AG09309 (cell line): ENCODE measurements around the gene PNISR.

Experiments
- DNase-seq: peaks from one replicate; pipeline ENCODE4 v3.0.0-alpha.2; 2010; ENCODE audit warnings: low read depth
- H3K4me3 ChIP-seq: 2 replicates; pipeline ENCODE4 v1.5.1; 2011; ENCODE audit warnings: mild to moderate bottlenecking, low read depth, low read length, moderate library complexity; ENCODE audit not compliant: control insufficient read depth
- TF ChIP-seq, protein P1 (sequence below): IDR thresholded peaks from 2 replicates; pipeline ENCODE4 v1.5.1; 2011; ENCODE audit warnings: mild to moderate bottlenecking, low read depth, low read length, inconsistent platforms; ENCODE audit not compliant: insufficient read depth, control insufficient read depth; ENCODE audit errors: missing control alignments

The PNISR gene

DNA sequence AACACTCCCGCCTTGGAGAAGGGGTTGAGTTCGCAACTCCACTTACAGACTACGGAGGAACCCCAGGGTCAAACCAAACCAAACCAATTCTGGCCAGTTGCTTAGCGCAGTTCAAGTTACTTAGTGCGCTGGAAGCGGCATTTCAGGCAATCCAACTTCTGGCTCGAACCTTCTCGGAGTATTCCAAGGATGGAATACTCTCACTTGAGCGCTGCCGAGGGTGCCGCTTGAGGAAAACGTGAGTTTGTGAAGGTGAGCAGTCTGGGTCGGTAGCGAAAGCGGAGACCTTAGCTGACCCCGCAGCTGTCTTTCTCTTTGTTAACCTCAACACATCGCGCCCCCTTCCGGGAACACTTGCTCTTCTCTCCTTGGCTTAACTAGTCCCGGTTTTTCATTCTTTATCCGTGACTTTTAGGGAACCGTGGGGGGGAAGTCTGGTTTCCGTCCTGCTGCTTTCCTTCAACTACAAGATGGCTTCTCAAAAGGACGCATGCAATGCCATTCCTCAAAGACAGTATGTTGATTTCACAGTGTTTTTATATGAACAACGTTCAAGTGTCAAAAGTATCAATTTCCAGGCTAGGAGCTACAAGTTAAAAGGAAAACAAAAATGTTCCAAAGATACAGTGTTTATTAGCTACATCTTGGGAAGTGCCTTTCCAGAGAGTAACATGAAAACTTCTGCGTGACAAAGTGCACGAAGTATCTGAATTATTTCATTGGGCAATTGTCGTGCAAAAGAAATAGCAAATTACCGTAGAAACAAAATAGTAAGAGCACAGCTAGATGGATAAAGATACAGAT, 741 bp upstream of the PNISR start:
- peak; percentile 41 for DNase-seq
- peak overlapping the region; percentile 81 for H3K4me3 ChIP-seq
- TF ChIP-seq, protein P1, sequence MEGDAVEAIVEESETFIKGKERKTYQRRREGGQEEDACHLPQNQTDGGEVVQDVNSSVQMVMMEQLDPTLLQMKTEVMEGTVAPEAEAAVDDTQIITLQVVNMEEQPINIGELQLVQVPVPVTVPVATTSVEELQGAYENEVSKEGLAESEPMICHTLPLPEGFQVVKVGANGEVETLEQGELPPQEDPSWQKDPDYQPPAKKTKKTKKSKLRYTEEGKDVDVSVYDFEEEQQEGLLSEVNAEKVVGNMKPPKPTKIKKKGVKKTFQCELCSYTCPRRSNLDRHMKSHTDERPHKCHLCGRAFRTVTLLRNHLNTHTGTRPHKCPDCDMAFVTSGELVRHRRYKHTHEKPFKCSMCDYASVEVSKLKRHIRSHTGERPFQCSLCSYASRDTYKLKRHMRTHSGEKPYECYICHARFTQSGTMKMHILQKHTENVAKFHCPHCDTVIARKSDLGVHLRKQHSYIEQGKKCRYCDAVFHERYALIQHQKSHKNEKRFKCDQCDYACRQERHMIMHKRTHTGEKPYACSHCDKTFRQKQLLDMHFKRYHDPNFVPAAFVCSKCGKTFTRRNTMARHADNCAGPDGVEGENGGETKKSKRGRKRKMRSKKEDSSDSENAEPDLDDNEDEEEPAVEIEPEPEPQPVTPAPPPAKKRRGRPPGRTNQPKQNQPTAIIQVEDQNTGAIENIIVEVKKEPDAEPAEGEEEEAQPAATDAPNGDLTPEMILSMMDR: peak; percentile 52

DNA sequence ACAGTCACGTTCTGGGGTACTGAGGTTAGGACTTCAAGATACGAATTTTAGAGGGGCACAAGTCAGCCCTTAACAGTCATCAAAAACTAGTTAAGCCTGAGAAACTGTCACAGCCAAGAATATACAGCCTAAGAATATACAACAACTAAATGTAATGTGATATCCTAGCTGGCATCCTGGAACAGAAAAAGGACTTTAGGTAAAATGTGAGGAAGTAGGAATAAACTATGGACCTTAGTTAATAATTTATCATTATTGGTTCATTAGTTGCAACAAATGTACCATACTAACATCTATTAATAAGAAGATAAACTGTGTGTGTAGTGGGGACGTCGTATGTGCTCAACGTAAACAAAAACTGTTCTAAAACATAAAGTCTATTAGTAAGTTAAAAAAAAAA, 1.1 kb downstream of the PNISR start:
- DNase-seq: no peak
- TF ChIP-seq, protein P1: no peak
- peak overlapping the region; percentile 81 for H3K4me3 ChIP-seq

DNA sequence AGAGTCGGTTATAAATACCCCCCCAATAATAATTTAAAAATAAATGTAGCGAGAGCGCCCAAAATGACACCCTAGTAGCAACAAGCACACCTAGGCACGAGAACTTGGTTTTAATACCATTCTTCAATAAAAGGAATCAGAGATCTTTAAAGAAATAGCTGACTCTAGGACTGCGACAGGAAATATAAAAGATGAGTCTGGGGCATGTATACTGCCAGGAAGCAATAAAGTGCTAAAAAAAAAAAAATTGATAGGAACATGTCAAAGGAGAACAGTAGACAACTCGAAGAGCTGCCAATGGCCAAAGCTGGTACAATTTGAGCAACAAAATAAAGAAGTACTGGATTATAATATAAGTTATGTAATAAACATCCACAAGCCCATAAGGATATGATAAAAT, 2.2 kb downstream of the PNISR start:
- H3K4me3 ChIP-seq: no peak overlapping the region
- TF ChIP-seq, protein P1: no peak
- no peak for DNase-seq

DNA sequence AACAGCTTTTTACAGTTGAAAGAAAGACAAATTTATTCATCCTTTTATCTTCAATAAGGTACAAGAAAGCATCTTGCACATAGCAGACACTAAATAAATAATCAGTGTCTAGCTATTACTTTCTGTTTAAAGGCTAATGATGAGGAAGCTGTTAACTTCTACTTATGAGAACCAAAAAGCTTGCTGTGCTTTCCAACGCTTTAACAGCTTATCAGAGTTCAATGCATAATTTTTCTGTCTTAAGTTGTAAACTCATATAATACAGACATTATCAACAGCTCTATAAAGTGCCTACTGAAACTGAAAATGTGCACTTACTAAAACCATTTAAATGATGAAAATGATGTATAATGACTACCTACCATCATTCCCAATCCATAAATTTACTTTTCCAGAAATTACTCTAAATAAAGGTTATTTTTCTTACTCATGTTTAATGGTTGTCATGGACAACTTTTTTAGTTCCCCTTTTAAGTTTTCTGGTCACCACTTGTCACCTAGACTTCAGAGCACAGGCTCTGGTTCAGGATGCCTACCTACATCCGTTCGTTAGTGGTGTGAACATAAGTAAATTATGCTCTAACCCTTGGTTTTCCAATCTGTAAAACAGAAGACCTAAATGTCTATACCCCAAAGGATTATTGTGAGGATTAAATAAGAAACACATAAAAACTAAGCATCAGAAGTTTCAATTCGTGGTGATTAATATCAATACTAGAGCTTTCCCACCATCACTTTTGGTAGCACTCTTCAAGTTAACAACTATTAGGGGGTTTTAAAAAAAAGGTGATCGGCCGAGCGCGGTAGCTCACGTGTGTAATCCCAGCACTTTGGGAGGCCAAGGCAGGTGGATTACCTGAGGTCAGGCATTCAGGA, 8.0 kb downstream of the PNISR start:
- H3K4me3 ChIP-seq: no peak overlapping the region
- DNase-seq: no peak

DNA sequence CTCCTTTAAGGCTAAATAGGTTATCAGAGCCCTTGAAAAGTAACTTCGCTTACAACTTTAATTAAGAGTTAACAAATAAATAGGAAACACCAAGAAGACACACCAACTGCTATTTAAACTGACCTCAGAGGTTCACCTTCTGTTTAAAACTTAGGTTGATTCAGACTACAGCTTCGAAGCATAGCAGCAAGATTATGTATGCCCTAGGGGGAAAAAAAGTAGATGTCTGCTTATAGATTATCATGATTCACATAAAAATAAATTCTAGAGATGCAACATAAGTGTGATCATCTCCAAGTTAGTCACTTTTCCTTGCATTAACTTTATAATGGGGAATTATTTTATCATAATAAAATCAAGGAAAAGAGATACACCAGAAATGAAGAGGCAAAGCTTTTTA, 8.9 kb downstream of the PNISR start:
- no peak for DNase-seq
- TF ChIP-seq, protein P1: no peak
- no peak overlapping the region for H3K4me3 ChIP-seq

More for the DNA sequence above, 8.0 kb downstream of the PNISR start:
- TF ChIP-seq, protein P1: no peak

DNA sequence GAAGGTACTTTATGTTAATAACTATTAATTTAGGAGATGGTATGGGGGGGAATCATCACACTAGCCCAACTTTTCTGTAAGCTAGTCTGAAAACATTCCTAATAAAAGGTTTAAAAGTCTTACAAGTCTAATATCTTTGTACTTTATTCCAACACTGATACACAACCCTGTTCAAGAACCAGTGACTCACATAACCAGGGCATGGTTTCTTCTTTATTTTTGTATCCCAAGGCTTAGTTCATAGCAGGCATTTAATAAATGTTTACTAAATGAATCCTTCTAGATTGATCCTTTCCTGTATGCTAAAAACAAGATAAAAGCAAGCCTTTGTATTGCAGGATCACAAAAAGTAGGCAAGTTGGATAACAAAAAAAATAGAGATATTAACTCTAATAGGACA, 9.7 kb downstream of the PNISR start:
- TF ChIP-seq, protein P1: no peak
- DNase-seq: no peak
- H3K4me3 ChIP-seq: no peak overlapping the region
